ENCODE measurements around the gene FOXN4.

Gene FOXN4

DNA sequence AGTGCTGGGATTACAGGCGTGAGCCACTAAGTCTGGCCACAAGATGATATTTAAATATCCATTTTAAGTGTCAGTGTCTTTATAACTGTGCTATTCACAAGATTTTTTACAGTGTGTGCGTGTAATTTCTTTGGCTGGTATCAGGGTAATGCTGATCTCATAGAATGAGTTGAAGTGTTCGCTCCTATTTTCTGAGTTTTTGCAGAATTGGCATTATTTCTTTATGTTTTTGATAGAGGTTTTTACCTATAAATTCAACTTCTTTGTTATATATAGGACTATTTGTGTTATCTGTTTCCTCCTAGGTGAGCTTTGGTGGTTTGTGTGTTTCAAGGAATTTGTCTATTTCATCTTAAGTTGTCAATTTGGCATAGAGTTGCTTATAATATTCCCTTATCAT lies 45.6 kb downstream of the FOXN4 start:
- TF ChIP-seq, protein P1, sequence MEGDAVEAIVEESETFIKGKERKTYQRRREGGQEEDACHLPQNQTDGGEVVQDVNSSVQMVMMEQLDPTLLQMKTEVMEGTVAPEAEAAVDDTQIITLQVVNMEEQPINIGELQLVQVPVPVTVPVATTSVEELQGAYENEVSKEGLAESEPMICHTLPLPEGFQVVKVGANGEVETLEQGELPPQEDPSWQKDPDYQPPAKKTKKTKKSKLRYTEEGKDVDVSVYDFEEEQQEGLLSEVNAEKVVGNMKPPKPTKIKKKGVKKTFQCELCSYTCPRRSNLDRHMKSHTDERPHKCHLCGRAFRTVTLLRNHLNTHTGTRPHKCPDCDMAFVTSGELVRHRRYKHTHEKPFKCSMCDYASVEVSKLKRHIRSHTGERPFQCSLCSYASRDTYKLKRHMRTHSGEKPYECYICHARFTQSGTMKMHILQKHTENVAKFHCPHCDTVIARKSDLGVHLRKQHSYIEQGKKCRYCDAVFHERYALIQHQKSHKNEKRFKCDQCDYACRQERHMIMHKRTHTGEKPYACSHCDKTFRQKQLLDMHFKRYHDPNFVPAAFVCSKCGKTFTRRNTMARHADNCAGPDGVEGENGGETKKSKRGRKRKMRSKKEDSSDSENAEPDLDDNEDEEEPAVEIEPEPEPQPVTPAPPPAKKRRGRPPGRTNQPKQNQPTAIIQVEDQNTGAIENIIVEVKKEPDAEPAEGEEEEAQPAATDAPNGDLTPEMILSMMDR (IDR thresholded peaks at IDR 0.05) = no peak

DNA sequence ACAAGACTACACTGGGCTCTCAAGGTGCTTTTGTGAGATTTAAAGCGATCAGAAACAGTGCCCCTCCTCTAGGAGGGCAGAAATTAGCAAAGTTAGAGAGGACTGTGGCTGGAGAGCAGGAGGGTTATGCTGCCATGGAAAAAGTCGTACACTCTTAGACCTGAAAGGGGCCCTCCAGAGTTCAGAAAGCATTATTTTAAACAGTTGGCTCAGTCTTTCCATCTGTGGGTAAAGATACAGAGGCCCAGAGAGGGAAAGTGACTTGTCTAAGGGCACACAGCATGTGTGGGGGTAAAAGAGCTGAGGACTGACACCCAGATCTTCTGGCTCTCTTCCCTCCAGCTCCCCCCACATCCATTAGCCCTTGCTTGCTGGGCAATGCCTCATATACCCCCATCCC lies 47.1 kb downstream of the FOXN4 start:
- TF ChIP-seq, protein P1 (IDR thresholded peaks at IDR 0.05) = no peak

DNA sequence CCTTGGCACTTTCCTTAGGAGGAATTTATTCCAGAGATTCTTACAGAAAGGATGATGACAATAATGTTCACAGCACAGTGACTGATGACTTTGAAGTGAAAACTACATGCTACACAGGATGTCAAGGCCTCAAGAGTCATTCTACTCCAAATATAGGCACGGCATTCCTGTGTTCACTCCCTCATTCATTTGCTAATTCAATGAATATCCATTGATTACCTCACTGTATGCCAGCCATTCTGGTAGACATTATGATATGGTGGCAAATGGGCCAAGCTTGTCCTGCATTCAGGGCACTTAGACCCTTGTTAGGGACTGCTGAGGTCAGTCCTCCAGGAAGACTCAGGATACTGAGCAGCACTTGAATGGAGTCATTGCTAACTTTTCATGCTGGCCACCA lies 48.0 kb downstream of the FOXN4 start:
- TF ChIP-seq, protein P1 (IDR thresholded peaks at IDR 0.05) = no peak

DNA sequence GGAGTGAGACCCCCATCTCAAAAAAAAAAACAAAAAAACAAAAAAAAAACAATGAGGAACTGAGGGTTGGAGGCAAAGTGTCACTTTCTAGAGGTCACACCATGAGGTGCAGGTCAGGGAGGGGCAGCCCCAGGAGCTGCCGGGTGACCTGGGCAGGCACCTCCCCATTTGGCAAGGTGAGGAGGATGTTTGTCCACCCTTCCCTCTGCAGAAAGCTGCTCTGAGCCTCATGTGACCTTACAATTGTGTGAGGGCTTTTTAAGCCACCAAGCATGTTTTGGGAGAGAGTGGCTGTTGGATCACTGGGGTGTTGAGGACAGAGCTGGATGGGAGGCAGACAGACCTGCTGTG lies 49.6 kb downstream of the FOXN4 start:
- TF ChIP-seq, protein P1 (IDR thresholded peaks at IDR 0.05) = no peak

DNA sequence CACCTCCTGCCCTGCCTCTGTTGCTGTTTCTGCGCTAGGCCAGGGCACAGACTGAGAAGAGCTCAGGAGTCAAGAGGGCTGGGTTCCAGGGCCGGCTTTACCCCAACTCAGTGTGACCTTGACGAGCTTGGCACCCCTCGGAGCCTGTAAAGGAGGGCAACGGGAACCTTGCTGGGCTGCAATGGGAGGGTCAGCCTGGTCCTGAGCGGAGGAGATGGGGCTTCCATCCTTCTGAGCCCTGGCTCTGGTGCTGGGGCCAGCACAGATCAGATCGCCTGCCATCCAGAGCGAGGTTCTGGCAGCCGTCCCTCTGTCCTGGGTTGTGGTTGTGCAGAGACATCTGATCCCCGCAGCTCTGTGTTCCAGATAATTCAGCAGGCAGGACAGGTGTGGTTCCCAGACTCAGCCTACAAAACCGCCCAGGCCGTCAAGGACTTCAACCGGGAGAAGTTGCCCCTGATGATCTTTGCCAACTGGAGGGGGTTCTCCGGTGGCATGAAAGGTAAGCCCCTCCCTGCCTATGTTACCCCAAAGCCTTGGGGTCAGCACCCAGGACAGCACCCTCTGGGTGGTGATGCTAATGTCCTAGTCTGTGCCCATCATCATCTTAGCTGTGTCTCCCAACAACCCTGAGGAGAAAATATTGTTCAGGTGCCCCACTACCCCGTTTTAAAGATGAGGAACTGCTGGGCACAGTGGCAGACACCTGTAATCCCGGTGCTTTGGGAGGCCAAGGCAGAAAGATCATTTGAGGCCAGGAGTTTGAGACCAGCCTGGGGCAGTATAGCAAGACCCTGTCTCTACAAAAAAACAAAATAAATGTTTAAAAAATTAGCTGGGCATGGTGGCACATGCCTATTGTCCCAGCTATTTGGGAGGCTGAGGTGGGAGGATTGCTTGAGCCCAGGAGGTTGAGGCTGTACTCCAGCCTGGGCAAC lies 50.2 kb downstream of the FOXN4 start:
- TF ChIP-seq, protein P1 (IDR thresholded peaks at IDR 0.05) = no peak

DNA sequence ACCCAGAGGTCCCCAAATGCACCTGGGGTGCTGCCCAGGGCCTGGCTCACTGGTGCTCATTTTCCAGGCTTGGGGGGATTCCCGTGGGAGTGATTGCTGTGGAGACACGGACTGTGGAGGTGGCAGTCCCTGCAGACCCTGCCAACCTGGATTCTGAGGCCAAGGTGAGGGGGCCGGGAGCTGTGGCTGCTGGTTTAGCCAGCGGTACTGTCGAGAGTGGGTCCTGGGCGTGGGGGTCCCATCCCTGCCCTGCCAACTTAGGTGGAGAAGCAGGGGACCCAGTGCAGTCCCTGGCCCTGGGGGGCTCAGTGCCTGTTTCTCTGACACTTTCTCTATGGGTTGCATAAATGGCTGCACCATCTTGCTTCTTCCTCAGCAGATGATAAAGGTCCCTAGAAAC lies 50.9 kb downstream of the FOXN4 start:
- TF ChIP-seq, protein P1 (IDR thresholded peaks at IDR 0.05) = no peak

DNA sequence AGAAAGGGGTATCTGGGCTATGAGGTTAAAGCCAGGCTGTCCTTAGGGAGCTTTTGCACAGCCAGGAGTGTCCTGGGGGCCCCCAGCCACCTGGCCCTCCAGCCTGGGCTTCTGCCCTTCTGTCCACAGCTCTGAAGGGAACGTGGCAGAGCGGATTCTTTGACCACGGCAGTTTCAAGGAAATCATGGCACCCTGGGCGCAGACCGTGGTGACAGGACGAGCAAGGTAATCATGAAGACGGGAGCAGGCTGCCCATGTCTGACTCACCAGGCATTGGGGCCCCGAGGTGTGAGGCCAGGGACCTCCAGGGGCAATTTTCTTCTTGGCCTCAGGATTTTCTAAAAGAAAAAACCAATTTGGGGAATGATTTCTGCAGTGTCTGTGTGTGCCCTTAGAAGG lies 53.1 kb downstream of the FOXN4 start:
- TF ChIP-seq, protein P1 (IDR thresholded peaks at IDR 0.05) = no peak
